ENCODE data around the gene CTRB2. TPM values are rescaled to one million over a fixed set of nuclear protein-coding genes. Genes with fewer than 3 reads are reported as not detected.
"Not testable (repeated sequence)": the region's sequence is repeated elsewhere in the genome, so short reads cannot be mapped to it uniquely, and the experiment has no call there.

CTRB2 gene
- total RNA-seq, 1 donor from 2014 or later, result not detected

- Mint-ChIP-seq H3K27ac (no peak overlapping the region), H3K4me3 (no peak overlapping the region), H3K36me3 (peaks cover 5% of the 10 kb centered on the region), H3K9me3 (no peaks in the 10 kb centered on the region), H3K4me1 (no peaks in the 10 kb centered on the region), H3K27me3 (ENCODE audit: low read depth) (peaks cover 2% of the 10 kb centered on the region)
- no peak for DNase-seq (ENCODE audit: low spot score in 2 of 2, unreplicated experiment in 2 of 2)
- TF ChIP-seq CTCF (IDR thresholded peaks at IDR 0.05; ENCODE audit: unreplicated experiment), result no peak
Measured at GRCh38 chr16:75225678-75226515, 18.9 kb upstream of the CTRB2 start.

GRCh38 chr16:75225092-75225491, 18.1 kb upstream of the CTRB2 start:
- no peak for TF ChIP-seq CTCF (IDR thresholded peaks at IDR 0.05; ENCODE audit: unreplicated experiment)
- DNase-seq (ENCODE audit: low spot score in 2 of 2, unreplicated experiment in 2 of 2), result no peak
- H3K4me3 Mint-ChIP-seq, result no peak overlapping the region
- H3K4me1 Mint-ChIP-seq, result no peaks in the 10 kb centered on the region
- no peak overlapping the region for H3K27ac Mint-ChIP-seq
- peaks cover 2% of the 10 kb centered on the region for H3K27me3 Mint-ChIP-seq (ENCODE audit: low read depth)
- no peaks in the 10 kb centered on the region for H3K36me3 Mint-ChIP-seq
- H3K9me3 Mint-ChIP-seq, result no peaks in the 10 kb centered on the region

DNA sequence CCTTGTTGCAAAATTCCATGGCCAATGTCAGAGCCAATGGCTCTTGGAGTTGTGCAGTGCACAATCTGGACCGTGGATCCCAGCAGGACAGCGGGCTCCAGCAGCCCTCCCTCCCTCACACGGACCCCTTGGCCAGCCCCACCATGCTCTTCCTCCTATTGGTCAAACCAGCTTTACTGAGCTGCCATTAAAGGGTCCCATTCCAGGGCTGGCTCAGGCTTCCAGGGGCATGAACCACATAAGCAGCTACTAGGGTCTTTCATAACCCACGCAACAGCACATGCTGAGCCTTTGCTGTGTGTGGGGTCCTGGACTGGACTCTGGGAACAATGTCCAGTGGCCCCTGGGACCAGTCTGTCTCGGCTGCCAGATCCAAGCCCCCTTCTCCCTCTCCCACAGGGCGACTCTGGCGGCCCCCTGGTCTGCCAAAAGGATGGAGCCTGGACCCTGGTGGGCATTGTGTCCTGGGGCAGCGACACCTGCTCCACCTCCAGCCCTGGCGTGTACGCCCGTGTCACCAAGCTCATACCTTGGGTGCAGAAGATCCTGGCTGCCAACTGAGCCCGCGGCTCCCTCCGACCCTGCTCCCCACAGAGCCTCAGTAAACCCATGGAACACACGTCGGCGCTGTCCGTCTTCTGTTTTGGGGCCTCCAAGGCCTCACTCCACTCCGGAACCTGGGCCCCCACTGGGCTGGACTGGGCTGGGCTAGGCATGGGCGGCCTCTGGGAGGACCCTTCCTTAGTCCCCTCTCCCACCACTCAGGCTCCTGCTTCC, 17.5 kb upstream of the CTRB2 start:
- H3K36me3 Mint-ChIP-seq, result no peaks in the 10 kb centered on the region
- TF ChIP-seq CTCF (IDR thresholded peaks at IDR 0.05; ENCODE audit: unreplicated experiment), result no peak
- H3K4me3 Mint-ChIP-seq, result no peak overlapping the region
- no peak overlapping the region for H3K27ac Mint-ChIP-seq
- H3K4me1 Mint-ChIP-seq, result peaks cover 4% of the 10 kb centered on the region
- peaks cover 2% of the 10 kb centered on the region for H3K27me3 Mint-ChIP-seq (ENCODE audit: low read depth)
- no peak for DNase-seq (ENCODE audit: low spot score in 2 of 2, unreplicated experiment in 2 of 2)
- no peaks in the 10 kb centered on the region for H3K9me3 Mint-ChIP-seq

GRCh38 chr16:75223129-75223528, 16.2 kb upstream of the CTRB2 start:
- not testable (repeated sequence) for H3K36me3 Mint-ChIP-seq; H3K4me3 Mint-ChIP-seq; H3K9me3 Mint-ChIP-seq; DNase-seq (ENCODE audit: low spot score in 2 of 2, unreplicated experiment in 2 of 2); H3K27me3 Mint-ChIP-seq (ENCODE audit: low read depth); H3K4me1 Mint-ChIP-seq; H3K27ac Mint-ChIP-seq

DNA sequence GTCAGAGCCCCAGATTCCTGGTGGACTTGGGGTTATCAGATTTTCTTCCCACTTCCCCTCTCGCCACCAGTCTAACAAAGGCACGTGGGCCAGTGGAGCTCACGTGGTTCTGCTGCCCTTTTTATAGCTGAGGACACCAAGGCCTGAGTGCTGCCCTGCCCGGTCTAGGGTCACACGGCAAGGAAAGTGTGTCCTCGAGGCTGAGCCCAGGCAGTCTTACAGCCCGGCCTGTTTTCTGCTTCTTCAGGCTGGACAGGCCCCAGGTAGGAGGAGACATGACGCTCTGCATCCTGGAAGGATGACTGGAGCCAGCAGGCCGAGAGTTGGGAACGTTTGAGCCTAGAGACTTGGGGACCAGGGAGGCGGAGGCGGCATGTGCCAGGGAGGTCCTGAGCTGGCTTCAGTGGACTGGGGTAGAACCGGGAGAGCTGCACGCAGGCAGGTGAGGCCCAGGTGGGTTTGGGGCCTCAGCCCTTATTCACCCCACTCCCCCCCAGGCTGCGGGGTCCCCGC, 15.4 kb upstream of the CTRB2 start:
- no peak overlapping the region for H3K4me3 Mint-ChIP-seq

More for the DNA sequence above, 15.4 kb upstream of the CTRB2 start:
- TF ChIP-seq CTCF (IDR thresholded peaks at IDR 0.05; ENCODE audit: unreplicated experiment), result no peak
- no peak overlapping the region for H3K27ac Mint-ChIP-seq
- H3K36me3 Mint-ChIP-seq, result no peaks in the 10 kb centered on the region
- peaks cover 4% of the 10 kb centered on the region for H3K4me1 Mint-ChIP-seq
- DNase-seq (ENCODE audit: low spot score in 2 of 2, unreplicated experiment in 2 of 2), result no peak
- H3K9me3 Mint-ChIP-seq, result no peaks in the 10 kb centered on the region
- peaks cover 2% of the 10 kb centered on the region for H3K27me3 Mint-ChIP-seq (ENCODE audit: low read depth)

Measured in mesothelial cell of epicardium (in vitro differentiated cells).